Daoy (cell line): Measurements from ENCODE around the gene CENPU. TPM values are rescaled to one million over a fixed set of nuclear protein-coding genes. Genes with fewer than 3 reads are reported as not detected.
"Not testable (repeated sequence)": the region's sequence is repeated elsewhere in the genome, so short reads cannot be mapped to it uniquely, and the experiment has no call there.

Source experiments
- DNase-seq: peaks from one replicate; pipeline ENCODE4 v3.0.0-alpha.2; 2015; ENCODE audit warnings: low read depth
- total RNA-seq: library from RNA; depleted of rRNA; stranded (reverse); fragments of >200 nt; shearing (Covaris generic); gene quantifications from 2 replicates; pipeline ENCODE4 v1.2.3, GENCODE V29; 2014; rRNA removed

Gene CENPU, protein sequence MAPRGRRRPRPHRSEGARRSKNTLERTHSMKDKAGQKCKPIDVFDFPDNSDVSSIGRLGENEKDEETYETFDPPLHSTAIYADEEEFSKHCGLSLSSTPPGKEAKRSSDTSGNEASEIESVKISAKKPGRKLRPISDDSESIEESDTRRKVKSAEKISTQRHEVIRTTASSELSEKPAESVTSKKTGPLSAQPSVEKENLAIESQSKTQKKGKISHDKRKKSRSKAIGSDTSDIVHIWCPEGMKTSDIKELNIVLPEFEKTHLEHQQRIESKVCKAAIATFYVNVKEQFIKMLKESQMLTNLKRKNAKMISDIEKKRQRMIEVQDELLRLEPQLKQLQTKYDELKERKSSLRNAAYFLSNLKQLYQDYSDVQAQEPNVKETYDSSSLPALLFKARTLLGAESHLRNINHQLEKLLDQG
- 57.6 and 58.9 TPM in 2 replicates for total RNA-seq

DNA sequence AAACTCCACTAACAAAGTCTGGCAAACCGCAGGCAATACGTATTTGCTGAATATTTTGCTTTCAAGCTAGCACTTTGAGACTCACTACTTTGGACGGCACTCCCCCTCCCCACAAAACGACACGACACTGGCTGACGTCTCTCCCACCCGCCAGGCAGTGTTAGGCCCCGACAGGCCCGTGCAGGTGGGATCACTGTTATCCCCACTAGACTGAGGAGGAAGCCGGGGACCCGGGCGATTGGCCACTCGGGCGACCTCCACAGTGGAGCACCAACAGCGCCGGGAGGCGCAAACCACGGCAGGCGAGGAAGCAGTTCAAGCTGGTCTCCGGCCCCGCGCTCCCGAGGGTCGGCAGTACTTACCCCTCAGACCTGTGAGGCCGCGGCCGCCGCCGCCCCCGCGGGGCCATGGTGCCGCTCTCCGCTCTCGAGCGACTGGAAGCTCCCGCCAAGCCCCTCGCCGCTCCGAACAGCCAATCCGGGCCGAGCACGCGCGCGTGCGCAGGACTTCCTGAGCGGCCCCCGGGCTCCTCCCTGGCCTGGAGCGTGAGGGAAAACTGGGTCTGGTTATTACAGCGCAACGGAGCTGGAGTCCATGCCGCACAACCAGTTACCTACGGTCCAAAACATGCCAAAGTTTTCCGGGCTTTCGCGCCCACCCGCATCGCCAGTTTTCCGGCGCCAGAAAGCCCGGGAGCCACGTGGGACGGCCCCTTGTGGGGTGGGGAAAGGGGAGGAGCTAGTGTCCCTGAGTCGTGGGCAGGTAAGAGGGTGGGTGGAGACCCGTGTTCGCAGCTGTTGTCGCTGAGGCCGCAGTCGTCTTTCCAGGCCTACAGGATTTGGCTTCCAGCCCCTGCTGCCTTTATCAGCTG is at the start of gene CENPU:
Gene CENPU, minus strand, starts transcription at position 443 of the 871 bp plus-strand sequence. Its CDS starts 34 bp downstream, at position 409.
- peak; percentile 95 for DNase-seq

DNA sequence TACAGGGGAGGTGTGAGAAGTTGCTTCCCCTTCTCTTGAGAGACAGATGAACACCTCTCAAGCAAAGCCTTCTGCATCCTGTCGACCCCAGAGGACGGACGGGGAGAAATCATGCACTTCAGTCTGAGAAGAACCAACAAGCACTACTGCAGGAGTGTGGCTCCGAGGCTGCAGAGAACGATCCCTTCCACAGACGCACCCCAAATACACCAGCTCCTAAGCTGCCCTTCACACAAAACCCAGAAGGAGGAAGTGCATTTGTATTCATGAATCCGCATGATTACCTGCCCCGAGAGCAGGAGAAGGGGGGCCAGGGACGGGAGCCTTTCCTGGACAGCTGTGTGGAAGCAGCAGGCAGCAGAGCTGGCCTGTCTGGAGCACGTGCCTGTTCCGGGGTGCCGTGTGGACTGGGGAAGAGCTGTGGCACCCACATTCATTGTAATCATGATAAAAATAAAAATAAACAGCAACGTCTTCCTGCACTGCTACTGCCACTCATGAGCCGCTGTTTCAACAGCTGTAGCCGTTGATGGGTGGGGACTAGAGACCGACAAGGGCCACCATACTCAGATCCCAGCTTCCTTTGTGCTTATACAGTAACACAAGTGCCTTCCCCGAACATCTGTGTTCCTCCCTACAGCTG is 49.0 kb upstream of the CENPU start:
- no peak for DNase-seq

- not testable (repeated sequence) for DNase-seq
Measured at GRCh38 chr4:184779160-184779559, 45.3 kb upstream of the CENPU start.

DNA sequence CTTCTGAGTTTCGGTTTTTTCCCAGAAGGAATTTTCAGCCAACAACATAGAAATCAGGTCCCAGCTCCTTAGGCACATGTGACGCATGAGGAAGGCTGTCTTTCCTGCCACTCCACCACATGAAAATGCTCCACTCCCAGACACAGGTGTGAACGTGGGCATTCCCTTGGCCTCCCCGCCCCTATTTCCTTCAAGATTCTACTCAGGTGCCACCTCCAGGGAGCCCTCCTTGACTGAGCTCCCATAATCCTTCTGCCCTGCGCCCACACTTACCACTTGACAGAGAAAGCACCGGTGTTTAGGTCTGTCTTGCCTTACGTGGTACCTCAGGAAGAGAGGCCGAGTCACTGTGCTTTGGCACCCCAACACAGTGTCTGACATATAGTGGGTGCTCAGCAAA is 44.4 kb upstream of the CENPU start:
- no peak for DNase-seq

DNA sequence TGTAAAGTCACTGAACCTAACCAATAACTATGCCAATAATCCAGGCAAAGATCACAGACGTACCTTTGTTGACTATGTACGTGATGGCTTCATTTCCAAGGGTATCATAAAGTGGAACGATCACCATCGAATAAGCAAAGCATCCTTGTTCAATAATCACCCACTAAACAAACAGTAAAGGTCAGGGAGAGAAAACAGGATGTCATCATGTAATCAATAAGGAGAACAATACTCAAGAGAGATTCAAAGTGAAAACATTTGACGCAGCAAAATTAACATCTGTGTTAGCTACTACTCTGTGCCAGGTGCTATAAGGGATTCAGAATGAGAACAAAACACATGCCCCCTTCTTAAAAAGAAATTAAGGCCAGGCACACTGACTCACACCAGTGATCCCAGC is 42.9 kb upstream of the CENPU start:
- no peak for DNase-seq

DNA sequence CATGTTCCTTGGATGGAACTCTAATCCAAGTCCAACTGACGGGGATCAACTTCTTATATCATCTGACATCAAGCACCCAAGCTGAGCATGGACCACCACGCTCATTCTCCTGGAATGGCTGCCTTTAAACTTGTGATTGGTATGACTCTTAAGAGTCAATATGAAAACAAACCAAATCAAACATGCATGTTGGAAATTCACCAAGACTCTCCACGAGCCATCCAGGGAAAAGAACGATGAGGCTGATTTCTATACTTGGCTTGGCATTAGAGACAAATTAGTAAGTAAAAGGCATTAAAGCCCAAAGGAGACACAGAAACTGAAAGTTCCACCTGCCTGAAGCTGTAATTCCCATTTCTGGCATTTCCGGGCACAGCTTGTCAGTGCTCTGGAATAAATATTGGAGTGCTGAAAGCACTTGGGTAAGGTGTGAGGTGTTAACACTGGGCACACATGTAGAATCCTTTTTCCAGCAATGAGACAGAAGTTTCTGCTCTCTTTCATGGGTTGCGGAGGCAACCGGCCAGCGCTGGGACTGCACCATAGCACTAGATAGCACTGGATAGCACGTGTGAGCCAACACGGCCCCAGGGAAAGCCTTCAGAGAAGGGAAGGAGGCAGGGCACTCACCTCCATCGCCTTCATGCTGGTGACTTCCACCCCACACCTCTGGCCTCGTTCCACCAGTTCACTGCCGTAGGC is 42.1 kb upstream of the CENPU start:
- no peak for DNase-seq

DNA sequence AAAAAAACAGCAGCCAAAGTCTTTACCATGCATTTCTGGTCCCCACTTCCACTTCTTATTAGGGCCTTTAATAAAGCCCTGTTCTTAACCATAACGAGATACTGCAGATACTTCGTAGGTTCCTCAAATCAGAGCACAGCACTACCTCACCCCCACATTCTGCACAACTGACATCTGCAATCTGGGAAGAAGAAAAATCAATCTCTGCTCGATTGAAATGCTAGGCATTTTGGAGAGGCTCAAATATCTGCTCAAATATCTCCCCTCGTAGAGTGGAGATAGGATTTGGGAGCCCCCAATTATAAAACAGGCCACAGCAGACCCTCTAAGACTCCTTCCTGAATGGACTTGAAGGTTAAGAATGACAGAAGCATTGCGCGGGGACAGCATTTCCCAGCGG is 40.3 kb upstream of the CENPU start:
- DNase-seq, result no peak

DNA sequence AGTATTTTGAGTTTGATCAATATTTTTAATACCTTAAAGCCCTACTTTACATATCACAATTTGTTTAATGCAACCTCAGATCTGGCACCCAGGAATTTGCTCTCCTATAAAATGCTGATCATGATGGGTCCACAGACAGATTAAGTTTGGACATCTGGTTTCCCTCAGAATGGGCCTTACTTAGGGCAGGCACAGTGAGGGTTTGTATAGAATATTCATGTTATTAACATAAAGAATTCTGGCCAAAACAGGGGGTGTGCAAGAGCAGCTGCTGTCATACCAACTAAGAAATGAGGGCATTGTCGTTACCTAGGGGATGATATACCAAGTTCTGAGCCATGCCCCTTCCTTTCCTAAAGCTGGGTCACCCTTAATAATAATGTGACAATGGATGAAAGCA is 37.5 kb upstream of the CENPU start:
- no peak for DNase-seq

DNA sequence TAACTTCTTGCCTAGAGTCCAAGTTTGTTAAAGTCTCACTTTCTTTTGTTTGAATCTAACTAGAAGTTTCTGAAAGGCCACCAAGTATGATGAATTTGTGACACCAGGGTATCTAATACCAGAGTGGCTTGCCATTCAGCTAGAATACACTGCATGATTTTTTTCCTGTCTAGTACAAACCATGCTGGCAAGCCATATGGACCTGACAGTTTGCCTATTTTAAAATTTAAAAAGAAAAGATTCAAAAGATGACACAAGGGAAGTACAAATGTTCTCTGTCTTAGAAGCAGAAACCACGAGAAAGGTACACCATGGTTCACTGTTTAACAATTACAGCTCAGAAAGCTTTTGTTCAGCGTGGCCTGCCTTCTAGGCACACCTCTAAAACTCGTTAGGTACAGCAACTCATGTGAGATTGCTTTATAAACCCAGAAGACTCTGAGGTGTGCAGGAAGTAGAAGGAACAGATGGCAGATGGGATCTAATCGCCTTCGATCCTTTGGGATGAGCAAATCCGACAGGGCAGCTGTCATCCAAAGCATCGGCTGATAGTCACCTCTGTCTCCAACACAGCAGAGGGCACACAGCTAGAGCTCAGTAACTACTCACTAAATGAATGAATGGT is 35.4 kb upstream of the CENPU start:
- DNase-seq, result no peak

- no peak for DNase-seq
Measured at GRCh38 chr4:184768296-184768695, 34.4 kb upstream of the CENPU start.

- no peak for DNase-seq
Measured at GRCh38 chr4:184766446-184766845, 32.5 kb upstream of the CENPU start.

- no peak for DNase-seq
Measured at GRCh38 chr4:184765473-184766340, 31.8 kb upstream of the CENPU start.

DNA sequence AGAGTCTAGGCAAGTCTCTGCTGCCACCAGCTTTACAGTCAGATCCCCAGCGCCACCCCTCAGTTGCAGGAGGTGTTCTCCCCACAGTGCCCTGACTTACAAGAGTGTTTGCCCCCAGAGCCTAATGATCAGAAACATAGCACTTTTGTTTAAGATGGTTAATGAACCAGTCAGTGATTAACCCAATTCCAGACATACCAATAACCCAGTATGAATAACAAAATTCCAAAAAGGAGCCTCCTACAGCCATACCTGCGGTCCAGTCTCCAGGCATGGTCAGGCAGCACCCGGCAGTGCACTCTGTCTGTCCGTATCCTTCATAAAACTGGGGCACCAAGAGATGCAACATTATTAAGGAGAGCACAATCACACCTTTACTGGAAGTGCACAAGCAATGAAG is 30.7 kb upstream of the CENPU start:
- DNase-seq, result no peak

- no peak for DNase-seq
Measured at GRCh38 chr4:184763150-184763780, 29.4 kb upstream of the CENPU start.

DNA sequence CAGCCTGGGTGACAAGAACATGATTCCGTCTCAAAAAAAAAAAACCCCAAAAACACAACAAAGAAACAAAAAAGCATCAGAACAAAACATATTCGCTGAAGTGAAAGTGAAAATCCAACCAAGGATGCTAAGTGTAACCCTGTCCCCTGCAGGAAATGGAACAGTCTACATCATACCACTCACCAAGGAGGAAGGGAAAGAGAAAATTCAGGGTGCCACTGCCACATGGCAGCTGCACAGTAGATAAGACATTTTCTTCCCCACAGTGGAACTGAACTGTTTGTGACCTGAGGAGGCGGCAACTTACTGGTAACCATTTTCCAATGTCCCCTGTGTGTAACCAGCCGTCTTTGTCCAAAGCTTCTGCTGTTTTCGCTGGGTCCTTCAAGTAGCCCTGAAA is 28.2 kb upstream of the CENPU start:
- no peak for DNase-seq

DNA sequence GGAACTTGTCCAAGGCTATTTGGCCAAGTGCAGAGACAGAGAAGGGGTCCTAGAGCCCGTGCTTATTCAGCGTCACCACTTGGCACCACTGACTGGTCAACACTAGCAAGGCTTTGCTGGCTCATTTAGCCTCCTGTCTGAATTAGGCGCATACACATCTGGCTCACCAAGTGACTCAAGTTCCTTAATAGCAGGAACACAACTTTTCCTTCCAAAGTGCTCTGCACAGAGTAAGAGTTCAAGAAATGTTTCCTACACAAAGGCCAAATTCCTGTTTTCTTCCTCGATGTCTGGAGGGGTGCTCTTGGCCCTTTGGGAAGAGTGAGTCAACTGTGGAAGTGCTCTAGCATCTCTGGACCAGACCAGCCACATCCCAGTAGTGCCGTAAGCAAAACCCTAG is 26.8 kb upstream of the CENPU start:
- no peak for DNase-seq

- no peak for DNase-seq
Measured at GRCh38 chr4:184757810-184758209, 23.9 kb upstream of the CENPU start.

DNA sequence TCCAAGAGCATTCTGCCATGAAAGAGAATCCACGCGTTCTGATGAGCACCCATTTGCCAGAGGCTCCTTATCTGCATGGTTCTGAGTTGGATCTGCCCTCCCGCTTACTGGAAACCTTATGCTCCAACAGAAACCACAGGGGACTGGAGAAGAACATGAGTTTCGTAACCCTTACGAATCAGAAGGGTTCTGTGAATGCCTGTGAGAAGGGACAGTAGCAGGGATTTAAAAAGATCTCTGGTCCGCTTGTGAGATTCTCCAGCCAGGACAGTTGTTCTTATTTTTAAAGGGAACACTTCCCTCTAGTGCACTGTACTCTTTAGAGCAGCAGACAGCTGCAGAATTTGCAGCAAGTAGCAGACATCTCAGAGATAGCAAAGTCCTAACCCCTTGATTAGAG is 22.5 kb upstream of the CENPU start:
- no peak for DNase-seq

- peak; percentile 30 for DNase-seq
Measured at GRCh38 chr4:184755278-184755677, 21.4 kb upstream of the CENPU start.
